Cardiac atrium fibroblast (primary cell): Measurements from ENCODE around the gene ARHGEF40. TPM values are rescaled to one million over a fixed set of nuclear protein-coding genes. Genes with fewer than 3 reads are reported as not detected.

Experiments used
- total RNA-seq: library from RNA; depleted of rRNA; stranded (reverse); fragments of >200 nt; gene quantifications from 2 replicates; pipeline ENCODE4 v1.2.3, GENCODE V29; 2015

The ARHGEF40 gene
- total RNA-seq = 27.3 and 38.1 TPM in 2 replicates

GRCh38 chr14:21070083-21070609 lies at the start of gene ARHGEF40:
Gene ARHGEF40, plus strand, starts transcription at chr14:21070304. Its CDS starts 93 bp downstream, at chr14:21070397.

DNA sequence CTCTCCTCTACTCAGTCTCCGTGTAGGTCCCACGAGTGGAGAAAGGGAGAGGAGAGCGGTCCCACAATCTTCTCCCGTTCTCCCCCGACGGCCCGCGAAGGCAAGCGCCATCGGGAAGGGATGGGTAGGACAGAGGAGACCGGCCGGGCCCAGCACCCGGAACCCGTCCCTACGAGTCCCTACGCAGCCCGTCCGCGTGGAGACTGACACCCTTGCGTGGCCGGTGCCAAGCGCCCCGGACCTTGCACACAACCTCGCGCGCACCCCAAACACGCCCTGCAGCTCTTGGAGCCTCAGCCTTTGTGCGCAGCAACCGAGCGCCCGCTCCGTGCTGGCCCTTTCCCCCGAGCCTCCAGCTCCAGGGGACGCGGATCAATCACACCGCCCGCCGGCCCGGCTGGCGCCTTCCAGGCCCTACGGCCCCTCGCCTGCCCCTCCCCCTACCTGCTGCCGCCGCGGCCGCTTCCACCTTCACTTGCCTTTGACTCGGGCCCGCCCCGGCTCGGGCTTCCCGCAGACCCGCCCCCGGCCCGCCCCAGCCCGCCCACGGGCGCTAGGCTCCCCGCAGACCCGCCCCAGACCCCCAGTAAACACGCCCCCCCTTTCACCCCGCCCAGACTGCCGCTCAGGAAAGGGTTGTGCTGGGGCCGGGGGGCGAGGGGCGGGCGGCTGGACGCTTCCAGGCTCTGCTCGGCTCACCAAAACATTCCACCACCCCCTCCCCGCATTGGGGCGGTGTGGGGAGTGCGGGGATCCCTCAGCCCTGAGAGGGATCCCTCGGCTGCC lies 45.3 kb upstream of the ARHGEF40 start, which contains the start of gene NDRG2:
TSS of gene NDRG2 (minus strand) at position 477 of the 786 bp plus-strand sequence. CDS start 1,746 bp downstream, outside the sequence.

DNA sequence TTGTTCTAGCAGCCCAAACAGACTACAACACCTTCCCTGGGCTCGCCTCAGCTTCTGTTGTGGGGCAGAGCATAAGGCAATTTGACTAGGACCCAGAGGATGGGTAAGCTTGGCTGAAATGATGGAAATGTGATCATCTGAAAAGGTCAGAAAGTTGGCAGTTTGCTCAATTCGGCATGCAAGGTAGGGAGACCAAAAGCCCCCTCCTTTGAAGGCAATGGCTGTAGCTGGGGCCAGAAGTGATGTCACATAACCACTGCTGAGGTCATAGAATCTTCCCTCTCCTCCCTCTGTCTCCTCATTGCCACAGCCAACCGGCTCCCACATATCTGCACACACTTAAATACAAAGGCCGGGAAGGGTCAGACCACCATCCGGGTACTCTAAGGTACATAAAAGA lies 40.2 kb upstream of the ARHGEF40 start, which contains the start of gene TPPP2:
TSS of gene TPPP2 (plus strand) at position 301 of the 400 bp plus-strand sequence. CDS start 365 bp downstream, outside the sequence.

GRCh38 chr14:21034707-21035106 lies 35.4 kb upstream of the ARHGEF40 start, which contains the start of gene RNASE13:
Gene RNASE13, minus strand, starts transcription at chr14:21034807. Its CDS starts 519 bp downstream, at chr14:21034288.

DNA sequence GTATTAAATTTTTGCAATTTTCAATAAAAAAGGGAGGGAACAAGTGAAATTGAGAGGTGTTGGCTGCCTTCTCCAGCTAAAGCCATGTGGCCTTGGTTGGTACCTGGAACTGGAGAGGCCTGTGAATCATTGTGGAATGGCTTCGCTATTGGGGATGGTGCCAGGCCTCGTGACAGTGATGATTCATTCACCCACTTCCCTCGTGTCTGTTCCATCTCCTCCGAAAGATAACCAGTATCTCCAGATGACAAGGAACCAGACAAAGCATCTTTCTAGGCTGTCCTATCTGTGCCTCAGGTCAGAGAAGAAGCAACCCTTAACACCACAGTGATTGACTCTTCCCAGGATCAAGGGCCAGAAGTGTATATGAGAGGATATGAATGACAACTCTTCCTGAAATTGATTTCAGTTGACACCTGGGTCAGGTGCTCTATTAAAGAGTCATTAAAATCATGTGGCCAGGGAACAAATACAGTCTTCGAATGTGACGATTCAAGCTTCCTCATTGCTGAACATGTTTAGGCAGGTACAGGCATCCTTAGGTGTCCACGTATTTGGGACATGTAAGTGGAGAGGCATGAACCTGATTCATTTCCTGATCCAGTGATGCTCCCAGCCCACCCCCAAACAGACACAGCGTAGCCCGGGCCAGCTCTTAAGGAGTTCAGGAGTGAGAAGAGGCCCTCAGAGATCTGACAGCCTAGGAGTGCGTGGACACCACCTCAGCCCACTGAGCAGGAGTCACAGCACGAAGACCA lies 28.2 kb upstream of the ARHGEF40 start, which contains the start of gene RNASE7:
TSS of gene RNASE7 (plus strand) at position 687 of the 758 bp plus-strand sequence. CDS start 631 bp downstream, outside the sequence.

GRCh38 chr14:21057803-21058675 lies 12.1 kb upstream of the ARHGEF40 start, which contains the start of gene RNASE8:
Gene RNASE8, plus strand, starts transcription at chr14:21057822. Its CDS starts 71 bp downstream, at chr14:21057893.

GRCh38 chr14:21098076-21098891 lies 28.2 kb downstream of the ARHGEF40 start, which contains the start of gene ZNF219:
Gene ZNF219, minus strand, starts transcription at chr14:21098655. Its CDS starts 5,064 bp downstream, at chr14:21093591.

DNA sequence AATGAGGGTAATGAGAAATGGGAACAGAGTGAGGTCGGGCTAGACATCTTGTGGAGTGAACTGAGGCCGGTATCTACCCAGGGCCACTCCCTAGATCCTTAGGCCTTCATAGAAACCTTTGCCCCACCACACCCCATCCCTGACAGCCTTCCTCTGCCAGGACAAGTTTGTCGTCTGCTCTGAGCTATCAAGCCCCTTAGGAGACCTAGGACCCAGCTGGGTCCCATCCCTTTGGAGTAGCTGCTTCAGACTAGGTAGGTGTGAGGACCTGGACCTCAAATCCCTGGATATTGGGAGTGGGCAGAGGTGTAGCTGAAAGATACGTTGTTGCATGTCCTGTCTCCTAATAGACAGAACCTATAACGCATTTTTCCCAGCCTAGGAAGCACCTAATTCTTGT lies 30.8 kb downstream of the ARHGEF40 start, which contains the start of gene TMEM253:
TSS of gene TMEM253 (plus strand) at position 136 of the 400 bp plus-strand sequence. CDS start 278 bp downstream, outside the sequence.

Other genes starting within 250 kb of the ARHGEF40 start
- not detected in 2 replicates for gene RNASE3, start 178.9 kb upstream of the ARHGEF40 start, total RNA-seq
- gene RNASE2, start 114.8 kb upstream of the ARHGEF40 start, total RNA-seq = not detected in 2 replicates
- gene METTL17, start 80.3 kb upstream of the ARHGEF40 start, total RNA-seq = 36.8 and 104 TPM in 2 replicates
- not detected in 2 replicates for gene SLC39A2, start 71.0 kb upstream of the ARHGEF40 start, total RNA-seq
- 14.7 and 16.4 TPM in 2 replicates for gene NDRG2, start 45.2 kb upstream of the ARHGEF40 start, total RNA-seq
- not detected in 2 replicates for gene TPPP2, start 40.1 kb upstream of the ARHGEF40 start, total RNA-seq
- gene RNASE13, start 35.5 kb upstream of the ARHGEF40 start, total RNA-seq = not detected in 2 replicates
- gene RNASE7, start 27.9 kb upstream of the ARHGEF40 start, total RNA-seq = not detected in 2 replicates
- gene RNASE8, start 12.5 kb upstream of the ARHGEF40 start, total RNA-seq = not detected in 2 replicates
- 7.9 and 8.1 TPM in 2 replicates for gene ZNF219, start 28.4 kb downstream of the ARHGEF40 start, total RNA-seq
- not detected in 2 replicates for gene TMEM253, start 30.8 kb downstream of the ARHGEF40 start, total RNA-seq
- not detected in 2 replicates for gene OR5AU1, start 85.8 kb downstream of the ARHGEF40 start, total RNA-seq
- gene HNRNPC, start 199.1 kb downstream of the ARHGEF40 start, total RNA-seq = 379 and 468 TPM in 2 replicates
- gene RPGRIP1, start 209.8 kb downstream of the ARHGEF40 start, total RNA-seq = not detected in 2 replicates